ENCODE measurements around the gene SLC12A3. TPM values are rescaled to one million over a fixed set of nuclear protein-coding genes. Genes with fewer than 3 reads are reported as not detected.

The SLC12A3 gene, protein sequence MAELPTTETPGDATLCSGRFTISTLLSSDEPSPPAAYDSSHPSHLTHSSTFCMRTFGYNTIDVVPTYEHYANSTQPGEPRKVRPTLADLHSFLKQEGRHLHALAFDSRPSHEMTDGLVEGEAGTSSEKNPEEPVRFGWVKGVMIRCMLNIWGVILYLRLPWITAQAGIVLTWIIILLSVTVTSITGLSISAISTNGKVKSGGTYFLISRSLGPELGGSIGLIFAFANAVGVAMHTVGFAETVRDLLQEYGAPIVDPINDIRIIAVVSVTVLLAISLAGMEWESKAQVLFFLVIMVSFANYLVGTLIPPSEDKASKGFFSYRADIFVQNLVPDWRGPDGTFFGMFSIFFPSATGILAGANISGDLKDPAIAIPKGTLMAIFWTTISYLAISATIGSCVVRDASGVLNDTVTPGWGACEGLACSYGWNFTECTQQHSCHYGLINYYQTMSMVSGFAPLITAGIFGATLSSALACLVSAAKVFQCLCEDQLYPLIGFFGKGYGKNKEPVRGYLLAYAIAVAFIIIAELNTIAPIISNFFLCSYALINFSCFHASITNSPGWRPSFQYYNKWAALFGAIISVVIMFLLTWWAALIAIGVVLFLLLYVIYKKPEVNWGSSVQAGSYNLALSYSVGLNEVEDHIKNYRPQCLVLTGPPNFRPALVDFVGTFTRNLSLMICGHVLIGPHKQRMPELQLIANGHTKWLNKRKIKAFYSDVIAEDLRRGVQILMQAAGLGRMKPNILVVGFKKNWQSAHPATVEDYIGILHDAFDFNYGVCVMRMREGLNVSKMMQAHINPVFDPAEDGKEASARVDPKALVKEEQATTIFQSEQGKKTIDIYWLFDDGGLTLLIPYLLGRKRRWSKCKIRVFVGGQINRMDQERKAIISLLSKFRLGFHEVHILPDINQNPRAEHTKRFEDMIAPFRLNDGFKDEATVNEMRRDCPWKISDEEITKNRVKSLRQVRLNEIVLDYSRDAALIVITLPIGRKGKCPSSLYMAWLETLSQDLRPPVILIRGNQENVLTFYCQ
- 0.04 TPM for polyA plus RNA-seq (2013, experiment 1 of 2)
- 0.01 TPM for polyA plus RNA-seq (2013, experiment 2 of 2)

GRCh38 chr16:56864960-56865359 lies at the start of gene SLC12A3:
Gene SLC12A3 (plus strand): TSS chr16:56865207. CDS start chr16:56865236, 29 bp downstream.
- DNase-seq, result no peak
- Histone ChIP-seq H3K36me3 (ENCODE audit: control insufficient read depth, insufficient read depth, low read length) (no peaks in the 10 kb centered on the region), H3K79me1 (ENCODE audit: low read length) (no peaks in the 10 kb centered on the region), H2BK5ac (ENCODE audit: low read length) (no peak within 1 kb of the TSS), H3K27me3 (ENCODE audit: insufficient read depth, low read length, poor library complexity) (no peaks in the 10 kb centered on the region), H3K4me3 (ENCODE audit: low read length) (no peak within 1 kb of the TSS), H4K5ac (ENCODE audit: low read length) (no peak within 1 kb of the TSS), H3K79me2 (ENCODE audit: control insufficient read depth, insufficient read depth, low read length) (no peaks in the 10 kb centered on the region), H3K23ac (ENCODE audit: low read length) (no peak within 1 kb of the TSS), H3K4ac (ENCODE audit: low read depth, low read length) (no peak within 1 kb of the TSS), H3K9ac (ENCODE audit: low read length) (no peak within 1 kb of the TSS), H3K27ac (ENCODE audit: low read depth, low read length) (no peak within 1 kb of the TSS), H3K56ac (ENCODE audit: low read length) (no peak within 1 kb of the TSS), H3K18ac (ENCODE audit: low read length) (no peak within 1 kb of the TSS), H2BK15ac (replicated peaks; ENCODE audit: low read depth) (no peak within 1 kb of the TSS), H3K4me2 (ENCODE audit: low read length) (no peak within 1 kb of the TSS), H2BK120ac (ENCODE audit: low read depth, low read length) (no peak within 1 kb of the TSS), H3K4me1 (ENCODE audit: control insufficient read depth, low read depth, low read length) (peaks cover 16% of the 10 kb centered on the region), H4K8ac (ENCODE audit: low read depth, low read length) (no peak within 1 kb of the TSS), H2AK5ac (ENCODE audit: low read length) (no peak within 1 kb of the TSS)
- no CpG with 5 or more reads among the region's 12 CpGs for WGBS (ENCODE audit: extremely low coverage, insufficient coverage, low lambda C conversion rate)

- no peak overlapping the region for H3K9ac ChIP-seq (ENCODE audit: low read length)
- no peaks in the 10 kb centered on the region for H3K4me1 ChIP-seq (ENCODE audit: control insufficient read depth, low read depth, low read length)
- H3K27me3 ChIP-seq (ENCODE audit: insufficient read depth, low read length, poor library complexity), result no peaks in the 10 kb centered on the region
- H4K8ac ChIP-seq (ENCODE audit: low read depth, low read length), result no peak overlapping the region
- no peak overlapping the region for H3K18ac ChIP-seq (ENCODE audit: low read length)
- H3K23ac ChIP-seq (ENCODE audit: low read length), result no peak overlapping the region
- H3K79me1 ChIP-seq (ENCODE audit: low read length), result peaks cover 3% of the 10 kb centered on the region
- no peaks in the 10 kb centered on the region for H3K36me3 ChIP-seq (ENCODE audit: control insufficient read depth, insufficient read depth, low read length)
- no peak overlapping the region for H2BK5ac ChIP-seq (ENCODE audit: low read length)
- no peak overlapping the region for H2AK5ac ChIP-seq (ENCODE audit: low read length)
- H2BK15ac ChIP-seq (replicated peaks; ENCODE audit: low read depth), result no peak overlapping the region
- no peak overlapping the region for H4K5ac ChIP-seq (ENCODE audit: low read length)
- no peak overlapping the region for H3K27ac ChIP-seq (ENCODE audit: low read depth, low read length)
- no peak overlapping the region for H3K4me2 ChIP-seq (ENCODE audit: low read length)
- no peaks in the 10 kb centered on the region for H3K79me2 ChIP-seq (ENCODE audit: control insufficient read depth, insufficient read depth, low read length)
- H3K56ac ChIP-seq (ENCODE audit: low read length), result no peak overlapping the region
- H3K4ac ChIP-seq (ENCODE audit: low read depth, low read length), result no peak overlapping the region
- H2BK120ac ChIP-seq (ENCODE audit: low read depth, low read length), result no peak overlapping the region
- DNase-seq, result no peak
- no peak overlapping the region for H3K4me3 ChIP-seq (ENCODE audit: low read length)
Measured at GRCh38 chr16:56815721-56816120, 49.3 kb upstream of the SLC12A3 start.

DNA sequence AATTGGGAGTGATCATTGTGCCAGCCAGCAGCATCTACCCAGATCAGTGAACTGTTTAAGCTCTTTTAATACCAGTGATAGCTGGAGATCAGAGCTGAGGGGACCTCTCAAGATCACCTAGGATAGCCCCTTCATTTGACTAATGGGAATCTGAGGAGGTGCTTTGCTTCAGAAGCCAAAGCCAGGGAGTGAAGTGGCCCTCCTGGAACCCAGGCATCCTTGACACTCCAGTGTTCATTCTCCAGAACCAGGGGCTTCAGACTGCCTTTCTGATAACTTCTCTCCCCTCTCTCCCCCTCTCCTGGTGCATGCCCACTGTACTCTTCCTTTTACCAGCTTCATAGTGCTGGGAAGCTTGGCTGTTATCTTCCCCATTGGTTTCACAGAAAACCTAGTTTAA lies 48.0 kb upstream of the SLC12A3 start:
- Histone ChIP-seq H3K4ac (ENCODE audit: low read depth, low read length) (no peak overlapping the region), H2AK5ac (ENCODE audit: low read length) (no peak overlapping the region)

GRCh38 chr16:56817938-56818337 lies 47.1 kb upstream of the SLC12A3 start:
- Histone ChIP-seq H3K56ac (ENCODE audit: low read length) (no peak overlapping the region), H2BK5ac (ENCODE audit: low read length) (no peak overlapping the region), H2BK120ac (ENCODE audit: low read depth, low read length) (no peak overlapping the region), H3K36me3 (ENCODE audit: control insufficient read depth, insufficient read depth, low read length) (peaks cover under 1% of the 10 kb centered on the region), H3K79me1 (ENCODE audit: low read length) (peaks cover 3% of the 10 kb centered on the region), H3K4me2 (ENCODE audit: low read length) (no peak overlapping the region), H3K4me1 (ENCODE audit: control insufficient read depth, low read depth, low read length) (no peaks in the 10 kb centered on the region), H3K79me2 (ENCODE audit: control insufficient read depth, insufficient read depth, low read length) (no peaks in the 10 kb centered on the region), H3K23ac (ENCODE audit: low read length) (no peak overlapping the region), H3K9ac (ENCODE audit: low read length) (no peak overlapping the region), H2AK5ac (ENCODE audit: low read length) (no peak overlapping the region), H3K4ac (ENCODE audit: low read depth, low read length) (no peak overlapping the region), H3K4me3 (ENCODE audit: low read length) (no peak overlapping the region), H3K27ac (ENCODE audit: low read depth, low read length) (no peak overlapping the region), H4K5ac (ENCODE audit: low read length) (no peak overlapping the region), H3K27me3 (ENCODE audit: insufficient read depth, low read length, poor library complexity) (no peaks in the 10 kb centered on the region), H2BK15ac (replicated peaks; ENCODE audit: low read depth) (no peak overlapping the region), H4K8ac (ENCODE audit: low read depth, low read length) (no peak overlapping the region), H3K18ac (ENCODE audit: low read length) (no peak overlapping the region)
- no CpG with 5 or more reads among the region's 1 CpG for WGBS (ENCODE audit: extremely low coverage, insufficient coverage, low lambda C conversion rate)
- no peak for DNase-seq

More for the DNA sequence above, 48.0 kb upstream of the SLC12A3 start:
- H2BK5ac ChIP-seq (ENCODE audit: low read length), result no peak overlapping the region
- no peak overlapping the region for H3K27ac ChIP-seq (ENCODE audit: low read depth, low read length)
- peaks cover 3% of the 10 kb centered on the region for H3K79me1 ChIP-seq (ENCODE audit: low read length)
- H3K79me2 ChIP-seq (ENCODE audit: control insufficient read depth, insufficient read depth, low read length), result no peaks in the 10 kb centered on the region
- no peak overlapping the region for H4K5ac ChIP-seq (ENCODE audit: low read length)
- H4K8ac ChIP-seq (ENCODE audit: low read depth, low read length), result no peak overlapping the region
- DNase-seq, result no peak
- no peak overlapping the region for H3K56ac ChIP-seq (ENCODE audit: low read length)
- no peak overlapping the region for H3K18ac ChIP-seq (ENCODE audit: low read length)
- no peaks in the 10 kb centered on the region for H3K36me3 ChIP-seq (ENCODE audit: control insufficient read depth, insufficient read depth, low read length)
- no peaks in the 10 kb centered on the region for H3K4me1 ChIP-seq (ENCODE audit: control insufficient read depth, low read depth, low read length)
- no peak overlapping the region for H2BK15ac ChIP-seq (replicated peaks; ENCODE audit: low read depth)
- no peaks in the 10 kb centered on the region for H3K27me3 ChIP-seq (ENCODE audit: insufficient read depth, low read length, poor library complexity)
- H3K23ac ChIP-seq (ENCODE audit: low read length), result no peak overlapping the region
- H3K9ac ChIP-seq (ENCODE audit: low read length), result no peak overlapping the region
- H3K4me3 ChIP-seq (ENCODE audit: low read length), result no peak overlapping the region
- no peak overlapping the region for H3K4me2 ChIP-seq (ENCODE audit: low read length)
- H2BK120ac ChIP-seq (ENCODE audit: low read depth, low read length), result no peak overlapping the region

- no peak overlapping the region for H3K23ac ChIP-seq (ENCODE audit: low read length)
- no peak overlapping the region for H3K27ac ChIP-seq (ENCODE audit: low read depth, low read length)
- H3K36me3 ChIP-seq (ENCODE audit: control insufficient read depth, insufficient read depth, low read length), result peaks cover 1% of the 10 kb centered on the region
- H4K8ac ChIP-seq (ENCODE audit: low read depth, low read length), result no peak overlapping the region
- no peaks in the 10 kb centered on the region for H3K4me1 ChIP-seq (ENCODE audit: control insufficient read depth, low read depth, low read length)
- no CpG with 5 or more reads among the region's 12 CpGs for WGBS (ENCODE audit: extremely low coverage, insufficient coverage, low lambda C conversion rate)
- no peak overlapping the region for H3K18ac ChIP-seq (ENCODE audit: low read length)
- H2BK5ac ChIP-seq (ENCODE audit: low read length), result no peak overlapping the region
- no peak overlapping the region for H4K5ac ChIP-seq (ENCODE audit: low read length)
- no peak overlapping the region for H2AK5ac ChIP-seq (ENCODE audit: low read length)
- no peaks in the 10 kb centered on the region for H3K27me3 ChIP-seq (ENCODE audit: insufficient read depth, low read length, poor library complexity)
- H3K9ac ChIP-seq (ENCODE audit: low read length), result no peak overlapping the region
- H3K4me2 ChIP-seq (ENCODE audit: low read length), result no peak overlapping the region
- no peak overlapping the region for H2BK15ac ChIP-seq (replicated peaks; ENCODE audit: low read depth)
- no peak overlapping the region for H3K4me3 ChIP-seq (ENCODE audit: low read length)
- H3K79me1 ChIP-seq (ENCODE audit: low read length), result no peaks in the 10 kb centered on the region
- H3K4ac ChIP-seq (ENCODE audit: low read depth, low read length), result no peak overlapping the region
- no peak overlapping the region for H3K56ac ChIP-seq (ENCODE audit: low read length)
- H3K79me2 ChIP-seq (ENCODE audit: control insufficient read depth, insufficient read depth, low read length), result no peaks in the 10 kb centered on the region
- DNase-seq, result no peak
- no peak overlapping the region for H2BK120ac ChIP-seq (ENCODE audit: low read depth, low read length)
Measured at GRCh38 chr16:56823081-56823733, 41.8 kb upstream of the SLC12A3 start.

All from mesendoderm (in vitro differentiated cells).